Endometrium (tissue), 2 donors: ENCODE results near the gene IRGQ.
"Not testable (repeated sequence)": the region's sequence is repeated elsewhere in the genome, so short reads cannot be mapped to it uniquely, and the experiment has no call there.

Experiments used
- FAIRE-seq: peaks from 2 replicates; lab custom pipeline; 2012; peaks lifted over from hg19 to GRCh38; lab: Jason Lieb, UNC
- donor health status: control.
- donor health status: control.

The IRGQ gene

GRCh38 chr19:43595999-43596841, at the start of gene IRGQ, which contains the start of gene ZNF576:
TSS of gene IRGQ (minus strand) at chr19:43596134. CDS start at chr19:43595338, 796 bp downstream.
TSS of gene ZNF576 (plus strand) at chr19:43596595. CDS start at chr19:43597109, 514 bp downstream.
- peak; percentile 97 for FAIRE-seq

- no peak for FAIRE-seq
These were observed 48.2 kb upstream of the IRGQ start for GRCh38 chr19:43644181-43644580.

- no peak for FAIRE-seq
These were observed 47.4 kb upstream of the IRGQ start for GRCh38 chr19:43643326-43643725.

GRCh38 chr19:43642531-43642930, 46.6 kb upstream of the IRGQ start:
- no peak for FAIRE-seq

GRCh38 chr19:43641333-43641732, 45.4 kb upstream of the IRGQ start:
- FAIRE-seq = no peak

- no peak for FAIRE-seq
These were observed 44.5 kb upstream of the IRGQ start for GRCh38 chr19:43640424-43640757.

- FAIRE-seq = no peak
These were observed 43.8 kb upstream of the IRGQ start, which contains the start of gene CADM4 for GRCh38 chr19:43639519-43640423. TSS of gene CADM4 (minus strand) at chr19:43639850. CDS start at chr19:43639790, 60 bp downstream.

GRCh38 chr19:43638995-43639518, 43.1 kb upstream of the IRGQ start:
- FAIRE-seq = no peak

GRCh38 chr19:43638214-43638994, 42.5 kb upstream of the IRGQ start:
- no peak for FAIRE-seq

- FAIRE-seq = no peak
These were observed 40.3 kb upstream of the IRGQ start for GRCh38 chr19:43636121-43636683.

GRCh38 chr19:43635561-43635940, 39.6 kb upstream of the IRGQ start:
- FAIRE-seq = not testable (repeated sequence)

- no peak for FAIRE-seq
These were observed 39.1 kb upstream of the IRGQ start for GRCh38 chr19:43634872-43635560.

- no peak for FAIRE-seq
These were observed 38.6 kb upstream of the IRGQ start for GRCh38 chr19:43634506-43634871.

- FAIRE-seq = no peak
These were observed 38.1 kb upstream of the IRGQ start for GRCh38 chr19:43634068-43634467.

- no peak for FAIRE-seq
These were observed 37.6 kb upstream of the IRGQ start for GRCh38 chr19:43633520-43633919.

- no peak for FAIRE-seq
These were observed 35.6 kb upstream of the IRGQ start for GRCh38 chr19:43631491-43631890.

GRCh38 chr19:43628646-43629326, 32.9 kb upstream of the IRGQ start:
- FAIRE-seq = no peak

- no peak for FAIRE-seq
These were observed 30.9 kb upstream of the IRGQ start for GRCh38 chr19:43626838-43627237.

GRCh38 chr19:43625918-43626579, 30.1 kb upstream of the IRGQ start:
- FAIRE-seq = no peak

GRCh38 chr19:43624933-43625332, 29.0 kb upstream of the IRGQ start:
- FAIRE-seq = no peak
